Measurements from ENCODE around the gene WWOX. TPM values are rescaled to one million over a fixed set of nuclear protein-coding genes. Genes with fewer than 3 reads are reported as not detected.

The WWOX gene
- total and polyA plus RNA-seq, 2 of the 4 experiments (the other 2 are of a cell fraction), result 2.7 to 5.4 TPM

DNA sequence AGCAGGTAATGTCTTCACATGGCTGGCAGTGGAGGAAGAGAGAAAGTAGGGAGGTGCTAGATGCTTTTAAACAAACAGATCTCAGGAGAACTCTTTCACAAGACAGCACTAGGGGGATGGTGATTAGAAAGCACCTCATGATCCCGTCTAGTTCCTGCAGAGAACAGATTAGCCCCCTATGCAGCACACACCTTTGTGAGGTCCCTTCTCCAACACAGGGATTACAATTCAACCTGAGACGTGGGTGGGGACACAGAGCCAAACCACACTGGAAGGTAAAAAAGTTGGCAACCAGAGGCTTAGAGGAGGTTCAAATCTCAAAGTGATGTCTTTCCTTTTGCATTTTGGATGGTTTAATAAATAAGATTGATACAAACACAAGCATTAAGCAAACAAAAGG is 394.7 kb downstream of the WWOX start:
- Histone ChIP-seq H4K91ac (ENCODE audit: insufficient read depth, low read depth, low read length) (no peak overlapping the region), H4K20me1 (ENCODE audit: insufficient read depth, low read length) (no peaks in the 10 kb centered on the region), H3K23ac (ENCODE audit: low read depth, low read length) (no peak overlapping the region), H3K9ac (ENCODE audit: low read depth, low read length) (no peak overlapping the region), H3K79me1 (ENCODE audit: low read depth in 1 of 2, low read length in 2 of 2) (no peaks in the 10 kb centered on the region), H3K9me1 (ENCODE audit: insufficient read depth, low read length) (no peaks in the 10 kb centered on the region), H2BK20ac (ENCODE audit: low read depth, low read length) (no peak overlapping the region), H3K4me2 (ENCODE audit: low read depth, low read length) (no peak overlapping the region), H3K9me3 (ENCODE audit: control insufficient read depth, insufficient read depth, low read length) (peaks cover 21% of the 10 kb centered on the region), H2BK15ac (ENCODE audit: low read depth, low read length) (no peak overlapping the region), H3K56ac (ENCODE audit: extremely low read depth, insufficient read depth, low read length) (no peak overlapping the region), H3K27ac (ENCODE audit: insufficient read depth, low read length) (no peak overlapping the region), H2BK5ac (ENCODE audit: low read depth, low read length, poor library complexity, severe bottlenecking) (no peak overlapping the region), H2AK5ac (ENCODE audit: low read depth, low read length) (no peak overlapping the region), H3K18ac (ENCODE audit: low read depth, low read length) (no peak overlapping the region), H3K4me1 (ENCODE audit: control insufficient read depth, insufficient read depth, low read length) (no peaks in the 10 kb centered on the region), H3K14ac (replicated peaks; ENCODE audit: low read depth, low read length) (no peak overlapping the region), H2AFZ (replicated peaks; ENCODE audit: low read length, poor library complexity) (no peak overlapping the region), H2BK120ac (ENCODE audit: low read depth, low read length) (no peak overlapping the region), H2AK9ac (replicated peaks; ENCODE audit: low read depth, low read length, poor library complexity) (no peak overlapping the region), H4K8ac (ENCODE audit: low read depth in 2 of 2, low read length in 2 of 2) (no peak overlapping the region), H3K4ac (ENCODE audit: low read depth, low read length) (no peak overlapping the region), H3K4me3 (ENCODE audit: insufficient read depth, low read depth, low read length) (no peak overlapping the region), H3K27me3 (ENCODE audit: control insufficient read depth, insufficient read depth, low read length) (no peaks in the 10 kb centered on the region), H4K5ac (ENCODE audit: low read depth, low read length) (no peak overlapping the region), H3K36me3 (ENCODE audit: control insufficient read depth, insufficient read depth, low read length) (no peaks in the 10 kb centered on the region)
- TF ChIP-seq MXI1 (IDR thresholded peaks at IDR 0.05; ENCODE audit: borderline replicate concordance, low read depth, low read length) (no peak), SMC3 (IDR thresholded peaks at IDR 0.05; ENCODE audit: low read depth, low read length) (no peak), ELK1 (IDR thresholded peaks at IDR 0.05; ENCODE audit: borderline replicate concordance, low read depth, low read length) (no peak), NFE2L2 (IDR thresholded peaks at IDR 0.05; ENCODE audit: low read depth, low read length) (no peak), POLR2A (IDR thresholded peaks at IDR 0.05; ENCODE audit: low read depth, low read length) (no peak), RFX5 (IDR thresholded peaks at IDR 0.05; ENCODE audit: low read depth, low read length) (no peak), MAFK (IDR thresholded peaks at IDR 0.05; ENCODE audit: low read depth, low read length) (no peak), RAD21 (IDR thresholded peaks at IDR 0.05; ENCODE audit: low read length) (no peak), RCOR1 (IDR thresholded peaks at IDR 0.05; ENCODE audit: insufficient replicate concordance, low read length) (no peak), FOS (IDR thresholded peaks at IDR 0.05; ENCODE audit: low read depth, low read length) (no peak), MAZ (IDR thresholded peaks at IDR 0.05; ENCODE audit: borderline replicate concordance, low read depth, low read length) (no peak), CHD1 (IDR thresholded peaks at IDR 0.05; ENCODE audit: low read depth, low read length) (no peak), CEBPB (IDR thresholded peaks at IDR 0.05; ENCODE audit: low read depth, low read length) (no peak), BHLHE40 (IDR thresholded peaks at IDR 0.05; ENCODE audit: low read depth, low read length) (no peak)
- TF ChIP-seq, protein P1, sequence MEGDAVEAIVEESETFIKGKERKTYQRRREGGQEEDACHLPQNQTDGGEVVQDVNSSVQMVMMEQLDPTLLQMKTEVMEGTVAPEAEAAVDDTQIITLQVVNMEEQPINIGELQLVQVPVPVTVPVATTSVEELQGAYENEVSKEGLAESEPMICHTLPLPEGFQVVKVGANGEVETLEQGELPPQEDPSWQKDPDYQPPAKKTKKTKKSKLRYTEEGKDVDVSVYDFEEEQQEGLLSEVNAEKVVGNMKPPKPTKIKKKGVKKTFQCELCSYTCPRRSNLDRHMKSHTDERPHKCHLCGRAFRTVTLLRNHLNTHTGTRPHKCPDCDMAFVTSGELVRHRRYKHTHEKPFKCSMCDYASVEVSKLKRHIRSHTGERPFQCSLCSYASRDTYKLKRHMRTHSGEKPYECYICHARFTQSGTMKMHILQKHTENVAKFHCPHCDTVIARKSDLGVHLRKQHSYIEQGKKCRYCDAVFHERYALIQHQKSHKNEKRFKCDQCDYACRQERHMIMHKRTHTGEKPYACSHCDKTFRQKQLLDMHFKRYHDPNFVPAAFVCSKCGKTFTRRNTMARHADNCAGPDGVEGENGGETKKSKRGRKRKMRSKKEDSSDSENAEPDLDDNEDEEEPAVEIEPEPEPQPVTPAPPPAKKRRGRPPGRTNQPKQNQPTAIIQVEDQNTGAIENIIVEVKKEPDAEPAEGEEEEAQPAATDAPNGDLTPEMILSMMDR (conservative IDR thresholded peaks at IDR 0.05; ENCODE audit: low read depth, low read length), result no peak
- TF ChIP-seq, protein P2, sequence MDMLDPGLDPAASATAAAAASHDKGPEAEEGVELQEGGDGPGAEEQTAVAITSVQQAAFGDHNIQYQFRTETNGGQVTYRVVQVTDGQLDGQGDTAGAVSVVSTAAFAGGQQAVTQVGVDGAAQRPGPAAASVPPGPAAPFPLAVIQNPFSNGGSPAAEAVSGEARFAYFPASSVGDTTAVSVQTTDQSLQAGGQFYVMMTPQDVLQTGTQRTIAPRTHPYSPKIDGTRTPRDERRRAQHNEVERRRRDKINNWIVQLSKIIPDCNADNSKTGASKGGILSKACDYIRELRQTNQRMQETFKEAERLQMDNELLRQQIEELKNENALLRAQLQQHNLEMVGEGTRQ (IDR thresholded peaks at IDR 0.05; ENCODE audit: low read depth, low read length), result no peak
- no TSS peak for BruUV-seq (replicated peaks)
- WGBS, 2 experiments (ENCODE audit: extremely low coverage in 2 of 2, insufficient read length in 1 of 2), result no CpG with 5 or more reads among the region's 2 CpGs
- ChIA-PET POLR2A (ENCODE audit: unreplicated experiment) (no interaction called here), CTCF (no interaction called here)
- in situ Hi-C loops (cut with MboI; ENCODE audit: low sequenced_read_pairs) (no loop called here), intact Hi-C loops (cut with micrococcal nuclease) (no loop called here), dilution Hi-C loops (cut with HindIII; ENCODE audit: low sequenced_read_pairs, unreplicated experiment) (no loop called here)
- DNase-seq, result no peak
- ATAC-seq (ENCODE audit: low read depth), result no peak
